ENCODE measurements around the gene APIP. TPM values are rescaled to one million over a fixed set of nuclear protein-coding genes. Genes with fewer than 3 reads are reported as not detected.
"Not testable (repeated sequence)": the region's sequence is repeated elsewhere in the genome, so short reads cannot be mapped to it uniquely, and the experiment has no call there.

Gene APIP
- total RNA-seq, 1 donor from 2014 or later, result 18.6 TPM

DNA sequence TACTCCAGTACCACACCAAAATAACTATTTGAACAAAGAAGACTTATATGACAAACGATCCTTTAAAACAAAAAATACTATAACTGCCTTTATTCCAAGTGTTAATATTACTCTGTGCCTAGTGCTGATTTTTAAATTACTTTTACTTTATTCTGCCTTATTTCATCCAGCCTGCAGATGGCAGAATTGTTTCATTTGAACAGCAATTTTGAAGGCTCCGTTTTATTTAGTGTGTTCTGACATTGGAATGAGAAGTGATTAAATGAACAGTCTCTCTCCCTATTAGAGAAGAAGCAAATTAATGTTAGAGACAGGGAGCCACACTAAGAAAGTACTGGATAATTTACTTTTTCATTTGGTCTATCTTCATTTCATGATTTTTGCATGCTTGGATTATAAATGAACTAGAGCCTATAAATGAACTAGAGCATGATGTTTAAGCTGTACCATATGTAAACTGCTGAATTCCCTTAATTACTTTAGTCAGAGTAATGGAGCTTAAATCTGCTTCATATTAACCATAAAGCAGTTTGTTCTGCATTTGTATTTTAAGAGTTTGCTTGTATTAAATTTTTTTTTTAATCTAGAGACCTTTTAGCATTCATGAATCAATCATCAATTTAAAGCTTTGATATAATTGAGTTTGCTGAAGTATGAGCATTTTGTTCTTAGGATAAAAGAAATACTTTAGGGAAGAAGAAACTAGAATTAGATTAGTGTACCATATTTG, 10.1 kb upstream of the APIP start:
- DNase-seq, result peak; percentile 93

GRCh38 chr11:34924714-34925113, 8.5 kb upstream of the APIP start:
- DNase-seq, result no peak

DNA sequence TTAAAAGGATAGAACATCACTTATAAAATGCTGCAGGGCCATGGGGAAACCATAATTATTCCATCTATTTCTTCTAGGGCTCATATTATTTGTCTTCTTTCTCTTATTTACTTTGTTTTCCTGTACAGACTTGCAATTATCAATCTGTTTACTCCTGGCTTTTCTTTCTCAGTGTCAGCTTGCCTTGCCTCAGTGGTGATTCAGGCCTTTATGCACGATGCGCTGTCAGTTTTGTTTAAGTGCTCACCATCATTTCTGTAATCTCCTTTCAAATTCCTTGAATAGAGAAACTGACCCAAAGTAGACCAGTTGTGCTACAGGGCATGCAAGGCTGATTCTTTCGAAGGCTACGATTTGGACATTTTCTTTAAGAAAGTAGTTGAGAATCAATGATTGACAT, 5.0 kb upstream of the APIP start:
- DNase-seq, result no peak

DNA sequence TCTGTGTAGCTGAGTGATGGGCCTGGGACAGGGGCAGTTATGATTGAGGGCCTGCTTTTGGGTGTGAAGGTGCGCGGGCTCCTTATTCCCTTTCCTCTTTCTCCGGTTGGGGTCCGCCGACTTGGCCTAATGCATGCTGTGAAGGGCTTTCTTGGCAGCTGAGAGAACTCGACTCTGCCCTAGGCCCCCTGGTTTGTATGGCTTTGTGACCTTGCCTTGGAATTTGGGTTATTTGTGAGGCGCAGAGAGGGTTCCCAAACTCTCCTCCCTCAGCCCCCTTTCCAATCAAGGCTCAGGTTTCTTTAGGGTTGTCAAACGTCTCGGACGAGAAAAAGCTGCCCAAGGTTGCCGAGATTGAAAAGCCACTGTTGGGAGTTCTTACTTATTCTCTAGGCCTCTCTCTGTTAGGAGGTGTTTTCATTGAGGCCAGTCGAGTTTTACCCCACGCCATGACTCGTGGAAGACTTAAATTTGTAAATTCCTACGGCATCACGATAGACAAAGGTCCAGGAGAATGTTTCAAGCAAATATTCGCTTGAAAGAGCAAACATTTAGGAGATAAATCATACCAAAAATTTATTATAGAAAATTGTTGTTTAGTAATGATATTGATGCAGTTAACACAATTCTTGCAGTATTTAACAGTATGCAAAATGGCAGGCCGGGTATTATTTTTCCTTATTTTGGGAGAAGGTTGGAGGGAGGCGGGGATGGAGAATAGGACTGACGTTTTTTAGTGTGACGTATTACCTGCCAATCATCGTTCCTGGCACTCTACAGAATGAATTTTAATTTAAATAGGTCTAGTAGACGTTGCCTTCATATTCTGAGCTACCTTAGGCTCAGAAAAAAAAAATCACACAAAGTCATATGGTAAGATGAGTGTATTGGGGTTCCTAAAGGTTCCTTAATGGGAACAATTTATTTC, 928 bp upstream of the APIP start:
- peak; percentile 30 for DNase-seq

DNA sequence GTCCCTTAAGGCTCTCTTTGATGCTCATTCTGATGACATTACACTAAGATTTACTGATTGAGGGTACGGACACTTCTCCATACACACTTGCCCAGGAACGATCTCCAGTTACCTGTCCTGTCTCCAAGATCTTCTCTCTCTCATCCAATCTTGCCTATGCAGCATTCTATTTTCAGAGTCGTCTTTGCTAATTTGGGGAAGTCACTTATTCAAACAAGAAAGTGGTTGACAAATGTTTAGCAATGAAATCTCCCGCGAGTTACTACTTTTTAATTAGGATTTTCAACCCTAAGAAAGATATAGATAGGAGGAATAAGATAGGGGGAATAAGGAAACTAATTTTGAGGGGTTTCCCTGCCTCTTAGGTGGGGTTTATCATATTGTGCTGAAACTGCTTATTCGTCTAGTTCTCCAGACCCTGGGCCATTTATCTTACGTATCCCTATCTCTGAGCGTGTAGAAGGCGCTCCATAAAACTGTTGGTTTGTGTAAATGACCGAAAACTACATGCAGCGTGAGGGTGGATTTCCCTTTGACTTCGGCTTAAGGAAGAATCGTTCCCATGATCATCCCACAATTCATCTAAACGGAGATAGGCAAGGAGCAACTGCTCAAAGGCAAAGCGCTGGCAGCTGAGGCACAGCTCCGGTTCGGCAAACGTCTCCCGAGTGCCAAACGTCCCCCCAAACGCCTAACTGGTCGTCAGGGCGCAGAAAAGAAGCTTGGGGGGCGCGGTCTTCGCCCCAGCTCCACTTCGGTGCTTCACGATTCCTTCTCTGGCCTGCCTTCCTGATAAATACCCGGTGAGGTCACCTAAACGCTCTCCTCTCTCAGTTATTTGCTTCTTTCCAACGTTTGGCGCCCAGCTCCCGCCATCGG, 804 bp downstream of the APIP start:
- peak; percentile 38 for DNase-seq

DNA sequence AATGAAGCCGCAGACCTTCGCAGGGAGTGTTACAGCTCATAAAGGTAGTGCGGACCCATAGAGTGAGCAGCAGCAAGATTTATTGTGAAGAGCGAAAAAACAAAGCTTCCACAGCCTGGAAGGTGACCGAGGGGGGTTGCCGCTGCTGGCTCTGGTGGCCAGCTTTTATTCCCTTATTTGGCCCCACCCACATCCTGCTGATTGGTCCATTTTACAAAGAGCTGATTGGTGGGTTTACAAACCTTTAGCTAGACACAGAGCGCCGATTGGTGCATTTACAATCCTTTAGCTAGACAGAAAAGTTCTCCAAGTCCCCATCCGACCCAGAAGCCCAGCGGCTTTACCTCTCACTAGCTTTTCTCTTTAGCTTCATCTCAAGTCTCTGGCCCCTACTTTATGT, 2.6 kb downstream of the APIP start:
- DNase-seq, result not testable (repeated sequence)

GRCh38 chr11:34911676-34912075, 4.5 kb downstream of the APIP start:
- DNase-seq, result no peak

- no peak for DNase-seq
These were observed 5.4 kb downstream of the APIP start for GRCh38 chr11:34910817-34911216.

DNA sequence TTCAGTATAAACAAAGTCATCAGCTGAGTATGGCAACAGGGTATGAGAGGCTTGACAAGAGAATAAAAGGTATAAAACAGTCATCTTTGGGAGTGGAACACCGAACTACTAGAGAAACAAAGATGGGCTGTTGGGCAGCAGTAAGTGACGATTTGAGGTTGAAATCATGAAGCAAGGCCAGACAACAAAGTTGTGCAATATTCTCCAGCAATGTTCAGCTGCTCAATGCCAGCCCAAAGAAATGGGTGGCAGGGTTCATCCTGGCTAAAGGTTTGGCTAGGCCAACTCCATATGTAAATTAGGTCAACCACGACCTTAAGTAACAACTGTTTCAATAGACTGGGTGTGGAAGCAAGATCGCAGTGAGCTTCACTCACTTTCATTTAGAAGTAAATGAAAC, 6.2 kb downstream of the APIP start:
- no peak for DNase-seq

DNA sequence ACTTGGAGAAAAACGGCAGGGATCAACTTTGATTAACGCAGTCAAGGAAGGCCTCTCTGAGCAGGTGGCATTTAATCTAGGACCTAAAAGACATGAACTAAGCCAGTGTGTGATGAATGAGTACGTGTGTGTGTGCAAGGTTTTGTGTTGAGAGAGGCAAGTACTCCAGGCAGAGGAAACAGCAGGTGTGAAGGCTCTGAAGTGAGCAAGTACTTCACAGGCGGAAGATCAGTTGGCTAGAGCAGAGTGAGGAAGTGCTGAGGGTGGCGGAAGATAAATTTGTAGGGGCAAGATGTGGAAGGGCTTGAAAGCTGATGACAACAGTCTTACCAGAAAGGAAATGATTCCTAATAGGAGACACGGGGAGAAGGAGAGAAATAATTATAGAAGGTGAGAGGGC, 6.8 kb downstream of the APIP start:
- DNase-seq, result no peak

DNA sequence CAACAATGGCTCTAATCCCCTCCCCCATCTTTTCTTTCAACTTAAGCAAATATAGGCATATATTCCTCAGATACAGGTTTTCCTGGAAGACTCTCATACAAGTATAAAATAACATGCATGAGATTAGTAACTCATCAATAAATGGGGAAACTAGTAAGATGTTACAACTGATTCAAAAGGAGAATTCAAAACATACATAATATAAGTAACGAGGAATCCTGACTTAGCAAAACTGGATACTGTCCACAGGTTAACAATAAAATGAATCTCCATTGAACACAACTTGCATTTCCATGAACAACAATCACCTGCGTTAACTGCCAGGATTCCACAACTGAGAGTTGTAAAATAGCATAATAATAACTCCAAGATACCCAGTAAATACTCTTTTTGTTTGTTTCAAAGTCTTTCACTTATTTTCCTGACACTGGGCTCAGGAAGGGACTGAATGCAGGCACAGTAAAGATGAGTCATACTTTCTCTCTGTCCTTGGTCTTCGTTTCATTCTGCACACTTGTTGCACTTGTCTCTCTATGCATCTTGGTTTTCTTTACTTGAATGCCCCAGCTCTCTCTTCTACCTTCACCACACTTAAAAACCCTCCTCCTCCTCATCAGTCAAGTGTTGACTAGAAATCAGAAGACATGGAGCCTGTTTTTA, 8.1 kb downstream of the APIP start:
- no peak for DNase-seq

GRCh38 chr11:34905666-34906065, 10.5 kb downstream of the APIP start:
- DNase-seq, result no peak

- DNase-seq, result no peak
These were observed 11.7 kb downstream of the APIP start for GRCh38 chr11:34904421-34904955.

GRCh38 chr11:34899633-34900016, 16.6 kb downstream of the APIP start:
- no peak for DNase-seq

DNA sequence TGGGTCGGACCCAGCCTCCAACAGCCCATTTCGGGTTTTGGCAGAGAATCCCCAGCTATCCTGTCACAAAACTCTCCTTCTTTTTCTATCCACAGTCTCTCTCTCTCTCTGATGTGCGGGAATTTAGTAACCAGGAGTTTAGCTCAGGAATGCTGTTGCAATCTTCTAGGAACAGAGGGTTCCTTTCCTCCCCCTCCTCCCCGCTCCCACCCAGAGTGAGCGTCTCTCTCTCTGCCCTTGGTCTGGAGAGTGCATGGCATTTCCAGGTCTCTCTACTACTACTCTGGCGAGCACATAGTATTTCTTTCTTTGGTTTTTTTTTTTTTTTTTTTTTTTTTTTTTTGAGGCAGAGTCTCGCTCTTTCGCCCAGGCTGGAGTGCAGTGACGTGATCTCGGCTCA, 17.7 kb downstream of the APIP start:
- DNase-seq, result no peak

DNA sequence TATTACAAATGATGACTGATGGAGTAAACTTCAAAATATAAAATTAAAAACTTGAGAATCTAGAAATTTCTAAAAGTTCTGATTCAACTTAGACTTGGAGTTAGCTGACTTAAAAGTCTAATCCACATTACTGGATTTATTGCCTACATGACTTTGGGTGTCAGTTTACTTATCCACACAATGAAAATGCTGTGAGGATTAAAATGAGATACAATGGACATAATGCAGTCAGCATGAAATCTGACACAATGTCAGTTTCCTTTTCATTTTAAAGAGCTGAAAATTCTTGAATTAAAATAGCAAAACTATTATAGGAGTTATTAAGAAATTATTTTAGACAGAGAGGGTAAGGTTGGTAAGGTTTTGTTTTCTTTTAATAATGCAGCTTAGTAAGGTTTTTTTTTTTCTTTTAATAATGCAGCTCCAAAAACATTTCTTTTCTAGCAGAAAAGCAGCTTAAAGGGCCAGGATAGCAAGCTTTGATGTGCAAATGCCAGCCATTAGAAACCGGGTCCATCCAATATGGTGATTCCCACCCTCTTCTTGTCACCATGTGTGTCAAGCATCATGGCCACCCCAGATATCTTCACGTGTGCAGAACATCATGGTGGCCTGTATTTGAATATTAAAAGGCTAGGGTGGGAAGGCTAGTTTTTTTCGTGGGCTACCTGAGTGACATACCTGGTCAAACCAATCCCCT, 18.9 kb downstream of the APIP start:
- DNase-seq, result no peak

DNA sequence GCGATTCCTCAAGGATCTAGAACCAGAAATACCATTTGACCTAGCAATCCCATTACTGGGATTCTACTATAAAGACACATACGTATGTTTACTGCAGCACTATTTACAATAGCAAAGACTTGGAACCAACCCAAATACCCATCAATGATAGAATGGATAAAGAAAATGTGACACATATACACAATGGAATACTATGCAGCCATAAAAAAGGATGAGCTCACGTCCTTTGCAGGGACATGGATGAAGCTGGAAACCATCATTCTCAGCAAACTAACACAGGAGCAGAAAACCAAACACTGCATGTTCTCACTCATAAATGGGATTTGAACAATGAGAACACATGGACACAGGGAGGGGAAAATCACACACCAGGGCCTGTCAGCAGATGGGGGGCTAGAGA, 20.0 kb downstream of the APIP start:
- not testable (repeated sequence) for DNase-seq

DNA sequence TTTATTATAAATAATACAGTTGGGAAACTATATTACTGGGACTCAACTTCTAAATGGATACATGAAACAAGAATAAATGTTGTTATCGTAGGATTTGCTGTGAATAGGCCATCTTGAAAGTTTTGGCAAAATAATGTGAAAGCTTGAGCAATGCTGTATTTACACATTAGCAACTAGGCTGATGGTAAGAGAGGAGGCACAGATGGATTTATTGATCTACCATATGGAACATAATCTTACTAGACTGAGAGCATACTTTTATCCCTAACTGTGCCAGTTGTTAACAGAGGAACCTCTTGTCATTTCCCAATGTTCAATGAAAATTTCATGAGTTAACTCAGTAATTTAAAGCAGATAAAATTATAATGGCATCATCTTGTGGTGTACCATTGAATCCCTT, 22.8 kb downstream of the APIP start:
- DNase-seq, result peak; percentile 3

DNA sequence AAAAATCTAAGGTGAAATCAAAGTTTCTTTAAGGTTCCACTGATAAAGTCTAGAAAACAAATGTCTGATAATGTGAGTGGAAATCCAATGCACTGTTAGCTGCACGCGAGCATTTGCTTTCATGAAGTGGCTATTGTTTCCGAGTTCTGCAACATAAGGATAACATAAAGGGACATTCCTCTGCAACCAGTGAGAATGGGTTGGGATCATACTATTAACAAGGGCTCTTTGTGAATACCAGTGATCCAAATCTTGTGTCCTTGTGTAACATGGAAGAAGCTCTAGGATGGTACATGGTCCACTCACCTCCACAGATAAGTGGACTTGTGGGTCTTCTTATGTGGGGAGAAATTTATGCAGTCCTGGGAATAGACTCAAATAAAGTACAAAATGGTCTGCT, 24.6 kb downstream of the APIP start:
- no peak for DNase-seq

DNA sequence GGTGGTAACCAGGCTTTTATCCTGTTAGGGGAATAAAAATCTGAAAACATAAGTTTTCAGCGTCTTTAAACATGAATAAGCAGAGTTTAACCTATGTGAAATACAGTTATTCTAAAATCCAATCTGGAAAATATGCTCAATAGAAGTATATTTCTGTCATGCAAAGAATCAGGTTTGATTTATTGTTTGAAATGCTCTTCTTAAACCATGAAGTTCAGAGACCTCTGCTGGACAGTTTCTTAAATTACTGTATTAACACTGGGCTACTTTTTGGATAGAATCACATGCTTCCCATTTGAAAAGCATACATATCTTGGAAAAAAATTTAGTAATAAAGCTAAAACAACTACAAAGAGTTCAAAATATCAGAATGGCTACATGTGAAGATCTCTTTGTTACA, 25.4 kb downstream of the APIP start:
- DNase-seq, result peak; percentile 26

DNA sequence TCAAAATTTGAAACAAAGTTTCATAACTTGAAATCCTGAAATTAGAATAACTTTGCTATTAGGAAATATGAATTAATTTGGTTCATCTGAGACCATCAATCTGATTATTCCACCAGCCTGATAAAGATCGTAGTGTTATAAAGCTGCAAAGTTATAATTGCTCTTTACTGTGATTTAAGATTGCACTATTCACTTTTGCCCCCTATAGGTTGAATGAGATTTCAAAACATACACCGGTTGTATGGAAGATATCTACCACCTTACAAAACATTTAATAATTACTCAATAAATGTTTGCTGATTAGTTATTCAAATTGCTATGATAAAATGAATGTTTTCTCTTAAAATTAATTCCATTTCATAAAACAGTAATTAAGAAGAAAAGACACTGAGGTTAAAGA, 26.1 kb downstream of the APIP start:
- no peak for DNase-seq

All from skin of body (tissue), 2 donors.